IMR-90 (cell line): ENCODE measurements around the gene DENND1A. TPM values are rescaled to one million over a fixed set of nuclear protein-coding genes. Genes with fewer than 3 reads are reported as not detected.

Experiments
- ATAC-seq: fragments of 200-7000 bp; cut with Tn5 transposase; 2 replicates; pipeline ENCODE4 v1.9.1; 2020; ENCODE audit warnings: low read depth, mild to moderate bottlenecking, moderate library complexity
- BruUV-seq: library from RNA; stranded (reverse); fragments of 400-500 nt; replicated peaks from 2 replicates; lab custom pipeline; 2021; lab: Mats Ljungman, UMichigan
- CTCF ChIA-PET: fragments of 300-600 bp; formaldehyde crosslinking; extraction: SDS; loops from one replicate; lab custom pipeline; 2021; ENCODE audit warnings: antibody characterized with exemption; lab: Yijun Ruan, JAX
- POLR2A ChIA-PET: fragments of 300-600 bp; sonication (Branson Sonifier 250); formaldehyde crosslinking; loops from one replicate; lab custom pipeline; 2022; ENCODE audit warnings: antibody characterized with exemption; ENCODE audit not compliant: unreplicated experiment; lab: Charles Lee
- DNase-seq: peaks from one replicate; pipeline ENCODE4 v3.0.0; 2013
- H2AFZ ChIP-seq: replicated peaks from 2 replicates; pipeline ENCODE3; 2013; ENCODE audit warnings: low read length, mild to moderate bottlenecking; ENCODE audit not compliant: poor library complexity
- H2AK5ac ChIP-seq: 2 replicates; pipeline ENCODE4 v1.6.1; 2013; ENCODE audit warnings: low read depth, low read length, inconsistent platforms
- H2AK9ac ChIP-seq: replicated peaks from 2 replicates; pipeline ENCODE3; 2013; ENCODE audit warnings: mild to moderate bottlenecking, low read depth, low read length, moderate library complexity; ENCODE audit not compliant: poor library complexity
- H2BK120ac ChIP-seq: 2 replicates; pipeline ENCODE4 v1.6.1; 2013; ENCODE audit warnings: low read depth, low read length, inconsistent platforms
- H2BK15ac ChIP-seq: 3 replicates; pipeline ENCODE4 v1.6.1; 2013; ENCODE audit warnings: low read depth, low read length, inconsistent platforms
- H2BK20ac ChIP-seq: 2 replicates; pipeline ENCODE4 v1.6.1; 2013; ENCODE audit warnings: low read depth, mild to moderate bottlenecking, inconsistent platforms, low read length, moderate library complexity
- H2BK5ac ChIP-seq: 2 replicates; pipeline ENCODE4 v1.6.1; 2013; ENCODE audit warnings: mild to moderate bottlenecking, low read depth, low read length, inconsistent platforms; ENCODE audit not compliant: poor library complexity, severe bottlenecking
- H3K14ac ChIP-seq: replicated peaks from 2 replicates; pipeline ENCODE4 v1.6.1; 2013; ENCODE audit warnings: low read depth, low read length, inconsistent platforms
- H3K18ac ChIP-seq: 2 replicates; pipeline ENCODE4 v1.6.1; 2013; ENCODE audit warnings: low read depth, low read length, control low read depth
- H3K23ac ChIP-seq: 2 replicates; pipeline ENCODE4 v1.6.1; 2013; ENCODE audit warnings: low read depth, low read length, inconsistent platforms
- H3K27ac ChIP-seq: 2 replicates; pipeline ENCODE4 v1.5.1; 2013; ENCODE audit warnings: mild to moderate bottlenecking, control low read depth, low read length; ENCODE audit not compliant: insufficient read depth
- H3K27me3 ChIP-seq: 2 replicates; pipeline ENCODE4 v1.6.1; 2013; ENCODE audit warnings: low read length; ENCODE audit not compliant: control insufficient read depth, insufficient read depth
- H3K36me3 ChIP-seq: 2 replicates; pipeline ENCODE4 v1.6.1; 2013; ENCODE audit warnings: low read length, mixed read lengths; ENCODE audit not compliant: control insufficient read depth, insufficient read depth
- H3K4ac ChIP-seq: 2 replicates; pipeline ENCODE4 v1.6.1; 2013; ENCODE audit warnings: low read depth, low read length, inconsistent platforms
- H3K4me1 ChIP-seq: 2 replicates; pipeline ENCODE4 v1.6.1; 2013; ENCODE audit warnings: low read length, mixed read lengths; ENCODE audit not compliant: control insufficient read depth, insufficient read depth
- H3K4me2 ChIP-seq: 2 replicates; pipeline ENCODE4 v1.6.1; 2013; ENCODE audit warnings: low read depth, mild to moderate bottlenecking, control low read depth, low read length, moderate library complexity
- H3K4me3 ChIP-seq: 2 replicates; pipeline ENCODE4 v1.5.1; 2013; ENCODE audit warnings: low read depth, mild to moderate bottlenecking, control low read depth, low read length, moderate library complexity; ENCODE audit not compliant: insufficient read depth
- H3K56ac ChIP-seq: 2 replicates; pipeline ENCODE4 v1.6.1; 2013; ENCODE audit warnings: low read length, inconsistent platforms; ENCODE audit not compliant: insufficient read depth; ENCODE audit errors: extremely low read depth
- H3K79me1 ChIP-seq, 2 experiments: 2 replicates each; pipeline ENCODE4 v1.6.1; 2013; ENCODE audit warnings: low read length in 2 of 2, inconsistent platforms in 1 of 2, low read depth in 1 of 2
- H3K9ac ChIP-seq: 2 replicates; pipeline ENCODE4 v1.6.1; 2013; ENCODE audit warnings: low read depth, low read length, control low read depth
- H3K9me1 ChIP-seq: 2 replicates; pipeline ENCODE4 v1.6.1; 2013; ENCODE audit warnings: low read length, inconsistent platforms; ENCODE audit not compliant: insufficient read depth
- H3K9me3 ChIP-seq: 2 replicates; pipeline ENCODE4 v1.6.1; 2013; ENCODE audit warnings: low read length; ENCODE audit not compliant: control insufficient read depth, insufficient read depth
- H4K20me1 ChIP-seq: 2 replicates; pipeline ENCODE4 v1.6.1; 2013; ENCODE audit warnings: low read length, inconsistent platforms; ENCODE audit not compliant: insufficient read depth
- H4K5ac ChIP-seq: 2 replicates; pipeline ENCODE4 v1.6.1; 2013; ENCODE audit warnings: mild to moderate bottlenecking, low read depth, low read length, control low read depth
- H4K8ac ChIP-seq, 2 experiments: 2 replicates each; pipeline ENCODE4 v1.6.1; 2013; ENCODE audit warnings: low read depth in 2 of 2, low read length in 2 of 2, control low read depth in 1 of 2, inconsistent platforms in 1 of 2
- H4K91ac ChIP-seq: 2 replicates; pipeline ENCODE4 v1.6.1; 2013; ENCODE audit warnings: low read depth, low read length, inconsistent platforms; ENCODE audit not compliant: insufficient read depth
- MAZ ChIP-seq: IDR thresholded peaks from 2 replicates; pipeline ENCODE4 v1.6.1; 2012; ENCODE audit warnings: low read depth, mild to moderate bottlenecking, low read length, improper control_type of control experiment, moderate library complexity, borderline replicate concordance
- WGBS, 2 experiments: methylation state at CpG; one replicate each; pipeline versions ENCODE4 v1.1.5 to v1.1.7; 2013; ENCODE audit warnings: missing lambda C conversion rate in 2 of 2; ENCODE audit not compliant: insufficient read length in 1 of 2; ENCODE audit errors: extremely low coverage in 2 of 2; 5-methylcytosine and 5-hydroxymethylcytosine counted together
- dilution Hi-C: fragments of 300-500 bp; cut with HindIII; formaldehyde crosslinking; loops from one replicate; pipeline ENCODE4 v1.14.3; 2018; ENCODE audit warnings: low sequenced_read_pairs; ENCODE audit not compliant: unreplicated experiment
- in situ Hi-C: fragments of 300-500 bp; cut with MboI; formaldehyde crosslinking; loops from 3 replicates; pipeline ENCODE4 v1.14.3; 2019; ENCODE audit warnings: low sequenced_read_pairs, inconsistent platforms, mixed read lengths
- intact Hi-C: fragments of 100-400 bp; cut with micrococcal nuclease; formaldehyde crosslinking; loops from 2 replicates; pipeline ENCODE4 v1.10.0; 2022
- polyA plus RNA-seq, 3 experiments: library from polyadenylated mRNA; depleted of rRNA; stranded (reverse); fragments of >200 nt; gene quantifications; 2 replicates each; pipeline ENCODE4 v1.2.3, GENCODE V29; 2012; ENCODE audit warnings: low replicate concordance in 1 of 3
- total RNA-seq: library from RNA; depleted of rRNA; stranded (reverse); fragments of >200 nt; gene quantifications from 2 replicates; pipeline ENCODE4 v1.2.3, GENCODE V29; 2012

DENND1A gene
- total and polyA plus RNA-seq, 2 of the 4 experiments (the other 2 are of a cell fraction) = 21.4 to 27.6 TPM

DNA sequence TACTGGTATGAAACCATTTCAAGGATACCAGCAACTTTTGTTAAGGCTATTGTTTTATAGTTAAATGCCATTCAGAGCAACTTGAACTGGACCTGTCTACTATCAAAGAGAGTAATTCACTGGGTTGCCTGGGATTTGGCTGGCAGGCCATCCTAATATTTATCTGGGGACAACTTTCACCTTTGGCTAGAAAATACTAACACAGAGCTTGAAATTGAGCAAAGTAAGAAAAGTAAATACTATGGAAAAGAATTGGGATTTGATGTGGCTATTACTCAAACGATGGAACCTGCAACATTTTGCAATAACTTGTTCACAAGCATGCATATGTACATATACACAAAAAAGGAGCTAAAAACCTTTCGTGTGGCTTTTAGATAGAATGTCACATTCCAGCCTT lies 191.3 kb downstream of the DENND1A start:
- no peak overlapping the region for H3K4me3 ChIP-seq
- no peak overlapping the region for H3K4ac ChIP-seq
- no peaks in the 10 kb centered on the region for H3K9me3 ChIP-seq
- no peak overlapping the region for H2AFZ ChIP-seq
- dilution Hi-C loops = no loop called here
- no peak overlapping the region for H2BK120ac ChIP-seq
- H2AK9ac ChIP-seq = no peak overlapping the region
- in situ Hi-C loops = no loop called here
- H2AK5ac ChIP-seq = no peak overlapping the region
- H3K9ac ChIP-seq = no peak overlapping the region
- no peak for TF ChIP-seq MAZ
- intact Hi-C loops = no loop called here
- BruUV-seq = no TSS peak
- no peak overlapping the region for H4K91ac ChIP-seq
- peaks cover 0 to 6% of the 10 kb centered on the region in 2 experiments; a peak in 2 of 4 replicates for H3K79me1 ChIP-seq
- no peak overlapping the region for H3K56ac ChIP-seq
- ChIA-PET CTCF (interaction anchor here (1.6 kb wide), 1 partner anchor 11 kb away, joined by 5 read pairs; no protein-coding TSS in a partner anchor), POLR2A (no interaction called here)
- H4K20me1 ChIP-seq = peaks cover 3% of the 10 kb centered on the region; the same call in 1 of the 2 replicates
- no peaks in the 10 kb centered on the region for H3K36me3 ChIP-seq
- no peak for ATAC-seq
- H3K23ac ChIP-seq = no peak overlapping the region
- no peak overlapping the region for H2BK15ac ChIP-seq
- peaks cover 5% of the 10 kb centered on the region; the same call in 1 of the 2 replicates for H3K4me1 ChIP-seq
- no peak overlapping the region for H4K8ac ChIP-seq
- H2BK20ac ChIP-seq = no peak overlapping the region
- no CpG with 5 or more reads among the region's 2 CpGs for WGBS, 2 experiments
- no peaks in the 10 kb centered on the region for H3K27me3 ChIP-seq
- no peak overlapping the region for H3K27ac ChIP-seq
- no peak overlapping the region for H2BK5ac ChIP-seq
- H3K18ac ChIP-seq = no peak overlapping the region
- H3K14ac ChIP-seq = no peak overlapping the region
- H3K4me2 ChIP-seq = no peak overlapping the region
- DNase-seq = no peak
- peaks cover 3% of the 10 kb centered on the region; the same call in 1 of the 2 replicates for H3K9me1 ChIP-seq
- H4K5ac ChIP-seq = no peak overlapping the region
